Epithelial cell of proximal tubule (primary cell): Measurements from ENCODE around the gene ZNF195. TPM values are rescaled to one million over a fixed set of nuclear protein-coding genes. Genes with fewer than 3 reads are reported as not detected.

Source experiments
- DNase-seq: peaks from one replicate; pipeline ENCODE4 v3.0.0-alpha.2; 2011; ENCODE audit warnings: low read depth
- H3K4me3 ChIP-seq: 2 replicates; pipeline ENCODE4 v1.5.1; 2011; ENCODE audit warnings: low read depth, mild to moderate bottlenecking, low read length
- CTCF ChIP-seq: conservative IDR thresholded peaks from 2 replicates; pipeline ENCODE4 v1.5.1; 2012; ENCODE audit warnings: low read depth, mild to moderate bottlenecking, low read length
- total RNA-seq: library from RNA; depleted of rRNA; stranded (reverse); fragments of >200 nt; gene quantifications from 2 replicates; pipeline ENCODE4 v1.2.3, GENCODE V29; 2015

Gene ZNF195
- total RNA-seq, 1 donor from 2014 or later = 37.2 TPM

GRCh38 chr11:3353066-3353465 lies 25.9 kb downstream of the ZNF195 start:
- no peak overlapping the region for H3K4me3 ChIP-seq
- DNase-seq = no peak
- TF ChIP-seq CTCF = no peak

GRCh38 chr11:3347127-3347526 lies 31.8 kb downstream of the ZNF195 start:
- DNase-seq = no peak
- TF ChIP-seq CTCF = no peak
- no peak overlapping the region for H3K4me3 ChIP-seq

- no peak overlapping the region for H3K4me3 ChIP-seq
- no peak for DNase-seq
- TF ChIP-seq CTCF = no peak
Observed at GRCh38 chr11:3346587-3346986, 32.4 kb downstream of the ZNF195 start.

GRCh38 chr11:3345736-3346135 lies 33.2 kb downstream of the ZNF195 start:
- H3K4me3 ChIP-seq = no peak overlapping the region
- DNase-seq = no peak
- no peak for TF ChIP-seq CTCF

- H3K4me3 ChIP-seq = no peak overlapping the region
- no peak for DNase-seq
- TF ChIP-seq CTCF = no peak
Observed at GRCh38 chr11:3344327-3345174, 34.4 kb downstream of the ZNF195 start.

- no peak overlapping the region for H3K4me3 ChIP-seq
- no peak for TF ChIP-seq CTCF
- DNase-seq = no peak
Observed at GRCh38 chr11:3342709-3343108, 36.2 kb downstream of the ZNF195 start.

GRCh38 chr11:3341298-3341697 lies 37.6 kb downstream of the ZNF195 start:
- no peak for DNase-seq
- no peak overlapping the region for H3K4me3 ChIP-seq
- peak; percentile 75 for TF ChIP-seq CTCF
